Neural cell (in vitro differentiated cells): Measurements from ENCODE around the gene PSEN1. TPM values are rescaled to one million over a fixed set of nuclear protein-coding genes. Genes with fewer than 3 reads are reported as not detected.

Experiments
- H2AFZ ChIP-seq: fragments of 200-600, 300-800 bp; sonication (generic), shearing (Covaris generic); 2 replicates; pipeline ENCODE4 v1.6.0; 2014; ENCODE audit warnings: low read depth, mild to moderate bottlenecking, antibody characterized with exemption, low read length, moderate library complexity
- H3F3A ChIP-seq: fragments of 200-600 bp; shearing (Covaris generic); 2 replicates; pipeline ENCODE4 v1.6.1; 2016; ENCODE audit warnings: mild to moderate bottlenecking, moderate library complexity, mixed read lengths, antibody characterized with exemption, low read length; ENCODE audit not compliant: insufficient read depth, poor library complexity, severe bottlenecking
- H3K27ac ChIP-seq: fragments of 200-600, 300-800 bp; sonication (generic), shearing (Covaris generic); 2 replicates; pipeline ENCODE4 v1.5.1; 2014; ENCODE audit warnings: mild to moderate bottlenecking, low read length, moderate library complexity
- H3K27me3 ChIP-seq: fragments of 300-800, 200-600 bp; sonication (generic), shearing (Covaris generic); 2 replicates; pipeline ENCODE4 v1.6.0; 2014; ENCODE audit warnings: mild to moderate bottlenecking, low read depth, low read length, moderate library complexity; ENCODE audit not compliant: insufficient read depth
- H3K36me3 ChIP-seq: fragments of 300-800, 200-600 bp; sonication (generic), shearing (Covaris generic); 2 replicates; pipeline ENCODE4 v1.5.1; 2014; ENCODE audit warnings: mild to moderate bottlenecking, antibody characterized with exemption, low read length, moderate library complexity; ENCODE audit not compliant: insufficient read depth
- H3K4me2 ChIP-seq: fragments of 300-800, 200-600 bp; sonication (generic), shearing (Covaris generic); 2 replicates; pipeline ENCODE4 v1.6.0; 2014; ENCODE audit warnings: mild to moderate bottlenecking, low read length
- H3K4me3 ChIP-seq: fragments of 300-800, 200-600 bp; sonication (generic), shearing (Covaris generic); 2 replicates; pipeline ENCODE4 v1.5.1; 2014; ENCODE audit warnings: mild to moderate bottlenecking, low read length, moderate library complexity
- H3K79me2 ChIP-seq: fragments of 200-600 bp; shearing (Covaris generic); replicated peaks from 2 replicates; pipeline ENCODE4 v1.6.0; 2014; ENCODE audit warnings: mild to moderate bottlenecking, low read length, moderate library complexity; ENCODE audit not compliant: insufficient read depth
- H3K9ac ChIP-seq: fragments of 300-800, 200-600 bp; sonication (generic), shearing (Covaris generic); 2 replicates; pipeline ENCODE4 v1.6.1; 2016; ENCODE audit warnings: mild to moderate bottlenecking, low read length, mixed read lengths
- H3K9me2 ChIP-seq: fragments of 200-600 bp; shearing (Covaris generic); 2 replicates; pipeline ENCODE4 v1.6.1; 2016; ENCODE audit warnings: mild to moderate bottlenecking, low read length, mixed read lengths; ENCODE audit not compliant: insufficient read depth
- H3K9me3 ChIP-seq: fragments of 200-600, 300-800 bp; sonication (generic), shearing (Covaris generic); 2 replicates; pipeline ENCODE4 v1.6.1; 2016; ENCODE audit warnings: mild to moderate bottlenecking, mixed run types, low read length, moderate library complexity, mixed read lengths
- H4K20me1 ChIP-seq: fragments of 200-600 bp; shearing (Covaris generic); 2 replicates; pipeline ENCODE4 v1.6.1; 2016; ENCODE audit warnings: mild to moderate bottlenecking, mixed run types; ENCODE audit not compliant: insufficient read depth
- CTCF ChIP-seq: fragments of 450-650 bp; IDR thresholded peaks from 2 replicates; pipeline ENCODE4 v1.5.1; 2014; ENCODE audit warnings: antibody characterized with exemption, mild to moderate bottlenecking, moderate library complexity; ENCODE audit not compliant: poor library complexity, severe bottlenecking
- EP300 ChIP-seq: fragments of 450-650 bp; conservative IDR thresholded peaks from 2 replicates; pipeline ENCODE4 v1.6.1; 2014; ENCODE audit warnings: antibody characterized with exemption, mild to moderate bottlenecking, moderate library complexity; ENCODE audit not compliant: poor library complexity, severe bottlenecking
- EZH2 ChIP-seq: fragments of 200-600, 300-800 bp; shearing (Covaris generic), sonication (generic); IDR thresholded peaks from 2 replicates; pipeline ENCODE4 v1.6.1; 2014; ENCODE audit warnings: antibody characterized with exemption, low read length, borderline replicate concordance, mild to moderate bottlenecking; ENCODE audit not compliant: insufficient read depth, poor library complexity, severe bottlenecking
- MXI1 ChIP-seq: fragments of 450-650 bp; conservative IDR thresholded peaks from 2 replicates; pipeline ENCODE4 v1.6.1; 2014; ENCODE audit warnings: antibody characterized with exemption, mild to moderate bottlenecking; ENCODE audit not compliant: poor library complexity, severe bottlenecking
- POLR2AphosphoS5 ChIP-seq: IDR thresholded peaks from 2 replicates; pipeline ENCODE4 v1.6.1; 2012
- RAD21 ChIP-seq: fragments of 450-650 bp; conservative IDR thresholded peaks from 2 replicates; pipeline ENCODE4 v1.6.1; 2014; ENCODE audit warnings: antibody characterized with exemption, mild to moderate bottlenecking, moderate library complexity
- REST ChIP-seq: IDR thresholded peaks from 2 replicates; pipeline ENCODE4 v1.6.1; 2012; ENCODE audit warnings: borderline replicate concordance
- SMC3 ChIP-seq: fragments of 450-650 bp; conservative IDR thresholded peaks from 2 replicates; pipeline ENCODE4 v1.6.1; 2014; ENCODE audit warnings: antibody characterized with exemption, mild to moderate bottlenecking, moderate library complexity; ENCODE audit not compliant: poor library complexity
- TAF1 ChIP-seq: IDR thresholded peaks from 2 replicates; pipeline ENCODE4 v1.6.1; 2012; ENCODE audit warnings: low read depth
- polyA plus RNA-seq: library from polyadenylated mRNA; depleted of rRNA; stranded (reverse); fragments of >200 nt; gene quantifications from 2 replicates; pipeline ENCODE4 v1.2.3, GENCODE V29; 2014

PSEN1 gene
- polyA plus RNA-seq, 1 donor from 2014 or later = 40.3 TPM

GRCh38 chr14:73261075-73261474 is 124.8 kb downstream of the PSEN1 start:
- Histone ChIP-seq H3K4me2 (no peak overlapping the region), H2AFZ (no peak overlapping the region), H3K9ac (no peak overlapping the region), H3K9me3 (no peaks in the 10 kb centered on the region), H4K20me1 (no peaks in the 10 kb centered on the region), H3K9me2 (no peaks in the 10 kb centered on the region), H3K4me3 (no peak overlapping the region), H3F3A (no peaks in the 10 kb centered on the region), H3K27me3 (no peaks in the 10 kb centered on the region), H3K79me2 (no peaks in the 10 kb centered on the region), H3K36me3 (no peaks in the 10 kb centered on the region), H3K27ac (no peak overlapping the region)
- TF ChIP-seq RAD21 (no peak), SMC3 (no peak), EZH2 (no peak), EP300 (no peak), MXI1 (no peak), CTCF (no peak), TAF1 (no peak)

- TF ChIP-seq CTCF (no peak), TAF1 (no peak), EZH2 (no peak), POLR2AphosphoS5 (no peak), RAD21 (no peak), EP300 (no peak), SMC3 (no peak), MXI1 (no peak), REST (no peak)
- Histone ChIP-seq H3K9me3 (no peaks in the 10 kb centered on the region), H4K20me1 (no peaks in the 10 kb centered on the region), H3K4me2 (no peak overlapping the region), H3K4me3 (no peak overlapping the region), H3K27ac (no peak overlapping the region), H3K79me2 (no peaks in the 10 kb centered on the region), H3K27me3 (no peaks in the 10 kb centered on the region), H3K36me3 (no peaks in the 10 kb centered on the region), H3F3A (no peaks in the 10 kb centered on the region), H2AFZ (no peak overlapping the region), H3K9me2 (no peaks in the 10 kb centered on the region), H3K9ac (no peak overlapping the region)
Measured at GRCh38 chr14:73261520-73262426, 125.5 kb downstream of the PSEN1 start.
